COLO668 (cell line): Measurements from ENCODE around the gene MARCHF9.
A peak's percentile ranks its signal among the peaks of the same experiment; 100 is the strongest.

ENCODE experiments used
- DNase-seq: peaks from one replicate; lab custom pipeline; 2025; ENCODE audit not compliant: unreplicated experiment; lab: John Stamatoyannopoulos, UW

MARCHF9 gene

GRCh38 chr12:57724003-57724935, 30.6 kb upstream of the MARCHF9 start:
- no peak for DNase-seq

GRCh38 chr12:57724936-57725740, 29.8 kb upstream of the MARCHF9 start:
- DNase-seq, result no peak

GRCh38 chr12:57725851-57726150, 29.1 kb upstream of the MARCHF9 start:
- no peak for DNase-seq

- DNase-seq, result peak; percentile 85
Measured at GRCh38 chr12:57726151-57726883, 28.6 kb upstream of the MARCHF9 start.

GRCh38 chr12:57726884-57727757, 27.8 kb upstream of the MARCHF9 start:
- no peak for DNase-seq

GRCh38 chr12:57727758-57728395, 27.0 kb upstream of the MARCHF9 start:
- DNase-seq, result no peak

- DNase-seq, result no peak
Measured at GRCh38 chr12:57729321-57729844, 25.5 kb upstream of the MARCHF9 start.

- DNase-seq, result no peak
Measured at GRCh38 chr12:57730336-57731067, 24.4 kb upstream of the MARCHF9 start.

GRCh38 chr12:57731411-57732080, 23.4 kb upstream of the MARCHF9 start:
- no peak for DNase-seq

- DNase-seq, result no peak
Measured at GRCh38 chr12:57732270-57732669, 22.6 kb upstream of the MARCHF9 start.

GRCh38 chr12:57732726-57733593, 21.9 kb upstream of the MARCHF9 start:
- DNase-seq, result no peak

GRCh38 chr12:57733928-57734327, 21.0 kb upstream of the MARCHF9 start:
- no peak for DNase-seq

GRCh38 chr12:57734591-57734990, 20.3 kb upstream of the MARCHF9 start:
- DNase-seq, result no peak

- DNase-seq, result peak; percentile 35
Measured at GRCh38 chr12:57735198-57735855, 19.6 kb upstream of the MARCHF9 start.

- DNase-seq, result peak; percentile 60
Measured at GRCh38 chr12:57735952-57736740, 18.8 kb upstream of the MARCHF9 start.

- no peak for DNase-seq
Measured at GRCh38 chr12:57736741-57737466, 18.0 kb upstream of the MARCHF9 start.
